ENCODE data around the gene C17orf100.

C17orf100 gene

GRCh38 chr17:6675201-6675825 lies 23.8 kb downstream of the C17orf100 start:
- no peak overlapping the region for H3K9ac ChIP-seq (ENCODE audit: low read depth, low read length)
- H3K27me3 ChIP-seq (ENCODE audit: insufficient read depth, low read length): no peaks in the 10 kb centered on the region
- H3K4me3 ChIP-seq (ENCODE audit: low read length): no peak overlapping the region
- no peaks in the 10 kb centered on the region for H3K9me3 ChIP-seq (ENCODE audit: insufficient read depth, low read depth, low read length)
- 0 out of 2 replicates have a peak, but pooled peaks cover 4% of the 10 kb centered on the region for H3K4me1 ChIP-seq (ENCODE audit: insufficient read depth, low read length)
- no peaks in the 10 kb centered on the region for H3K36me3 ChIP-seq (ENCODE audit: insufficient read depth, low read depth, low read length)
- no peak overlapping the region for H3K27ac ChIP-seq (ENCODE audit: low read length)

GRCh38 chr17:6676802-6677157 lies 25.2 kb downstream of the C17orf100 start:
- Histone ChIP-seq H3K9me3 (ENCODE audit: insufficient read depth, low read depth, low read length) (no peaks in the 10 kb centered on the region), H3K4me1 (ENCODE audit: insufficient read depth, low read length) (0 out of 2 replicates have a peak, but pooled peaks cover 4% of the 10 kb centered on the region), H3K27ac (ENCODE audit: low read length) (no peak overlapping the region)

GRCh38 chr17:6677158-6677831 lies 25.7 kb downstream of the C17orf100 start:
- Histone ChIP-seq H3K27ac (ENCODE audit: low read length) (no peak overlapping the region), H3K36me3 (ENCODE audit: insufficient read depth, low read depth, low read length) (no peaks in the 10 kb centered on the region), H3K9me3 (ENCODE audit: insufficient read depth, low read depth, low read length) (no peaks in the 10 kb centered on the region), H3K4me1 (ENCODE audit: insufficient read depth, low read length) (0 out of 2 replicates have a peak, but pooled peaks cover 4% of the 10 kb centered on the region), H3K4me3 (ENCODE audit: low read length) (no peak overlapping the region), H3K9ac (ENCODE audit: low read depth, low read length) (no peak overlapping the region), H3K27me3 (ENCODE audit: insufficient read depth, low read length) (no peaks in the 10 kb centered on the region)

More at GRCh38 chr17:6676802-6677157, 25.2 kb downstream of the C17orf100 start:
- Histone ChIP-seq H3K9ac (ENCODE audit: low read depth, low read length) (no peak overlapping the region), H3K4me3 (ENCODE audit: low read length) (no peak overlapping the region), H3K27me3 (ENCODE audit: insufficient read depth, low read length) (no peaks in the 10 kb centered on the region), H3K36me3 (ENCODE audit: insufficient read depth, low read depth, low read length) (no peaks in the 10 kb centered on the region)

GRCh38 chr17:6677946-6678345 lies 26.4 kb downstream of the C17orf100 start:
- Histone ChIP-seq H3K27ac (ENCODE audit: low read length) (no peak overlapping the region), H3K4me3 (ENCODE audit: low read length) (no peak overlapping the region), H3K9ac (ENCODE audit: low read depth, low read length) (no peak overlapping the region), H3K4me1 (ENCODE audit: insufficient read depth, low read length) (0 out of 2 replicates have a peak, but pooled peaks cover 4% of the 10 kb centered on the region), H3K9me3 (ENCODE audit: insufficient read depth, low read depth, low read length) (no peaks in the 10 kb centered on the region), H3K36me3 (ENCODE audit: insufficient read depth, low read depth, low read length) (no peaks in the 10 kb centered on the region), H3K27me3 (ENCODE audit: insufficient read depth, low read length) (no peaks in the 10 kb centered on the region)

GRCh38 chr17:6679241-6679640 lies 27.7 kb downstream of the C17orf100 start:
- Histone ChIP-seq H3K27ac (ENCODE audit: low read length) (no peak overlapping the region), H3K27me3 (ENCODE audit: insufficient read depth, low read length) (no peaks in the 10 kb centered on the region), H3K4me1 (ENCODE audit: insufficient read depth, low read length) (0 out of 2 replicates have a peak, but pooled peaks cover 4% of the 10 kb centered on the region)

GRCh38 chr17:6681176-6681575 lies 29.6 kb downstream of the C17orf100 start:
- Histone ChIP-seq H3K9me3 (ENCODE audit: insufficient read depth, low read depth, low read length) (no peaks in the 10 kb centered on the region), H3K36me3 (ENCODE audit: insufficient read depth, low read depth, low read length) (no peaks in the 10 kb centered on the region), H3K4me3 (ENCODE audit: low read length) (no peak overlapping the region), H3K27me3 (ENCODE audit: insufficient read depth, low read length) (no peaks in the 10 kb centered on the region), H3K4me1 (ENCODE audit: insufficient read depth, low read length) (no peaks in the 10 kb centered on the region), H3K27ac (ENCODE audit: low read length) (no peak overlapping the region), H3K9ac (ENCODE audit: low read depth, low read length) (no peak overlapping the region)

More at GRCh38 chr17:6679241-6679640, 27.7 kb downstream of the C17orf100 start:
- H3K4me3 ChIP-seq (ENCODE audit: low read length): no peak overlapping the region
- H3K9me3 ChIP-seq (ENCODE audit: insufficient read depth, low read depth, low read length): no peaks in the 10 kb centered on the region
- no peak overlapping the region for H3K9ac ChIP-seq (ENCODE audit: low read depth, low read length)
- H3K36me3 ChIP-seq (ENCODE audit: insufficient read depth, low read depth, low read length): no peaks in the 10 kb centered on the region

GRCh38 chr17:6681671-6682070 lies 30.1 kb downstream of the C17orf100 start:
- Histone ChIP-seq H3K4me3 (ENCODE audit: low read length) (no peak overlapping the region), H3K4me1 (ENCODE audit: insufficient read depth, low read length) (no peaks in the 10 kb centered on the region), H3K27ac (ENCODE audit: low read length) (no peak overlapping the region), H3K9me3 (ENCODE audit: insufficient read depth, low read depth, low read length) (no peaks in the 10 kb centered on the region), H3K36me3 (ENCODE audit: insufficient read depth, low read depth, low read length) (no peaks in the 10 kb centered on the region), H3K27me3 (ENCODE audit: insufficient read depth, low read length) (no peaks in the 10 kb centered on the region), H3K9ac (ENCODE audit: low read depth, low read length) (no peak overlapping the region)

- Histone ChIP-seq H3K9me3 (ENCODE audit: insufficient read depth, low read depth, low read length) (no peaks in the 10 kb centered on the region), H3K27me3 (ENCODE audit: insufficient read depth, low read length) (no peaks in the 10 kb centered on the region; the same call in 1 of the 2 replicates), H3K9ac (ENCODE audit: low read depth, low read length) (no peak overlapping the region), H3K4me3 (ENCODE audit: low read length) (no peak overlapping the region), H3K27ac (ENCODE audit: low read length) (no peak overlapping the region), H3K4me1 (ENCODE audit: insufficient read depth, low read length) (no peaks in the 10 kb centered on the region), H3K36me3 (ENCODE audit: insufficient read depth, low read depth, low read length) (no peaks in the 10 kb centered on the region)
Observed at GRCh38 chr17:6682339-6682738, 30.8 kb downstream of the C17orf100 start.

GRCh38 chr17:6683081-6683684 lies 31.6 kb downstream of the C17orf100 start:
- Histone ChIP-seq H3K9ac (ENCODE audit: low read depth, low read length) (no peak overlapping the region), H3K9me3 (ENCODE audit: insufficient read depth, low read depth, low read length) (no peaks in the 10 kb centered on the region), H3K36me3 (ENCODE audit: insufficient read depth, low read depth, low read length) (no peaks in the 10 kb centered on the region), H3K4me3 (ENCODE audit: low read length) (no peak overlapping the region), H3K27me3 (ENCODE audit: insufficient read depth, low read length) (no peaks in the 10 kb centered on the region; the same call in 1 of the 2 replicates), H3K4me1 (ENCODE audit: insufficient read depth, low read length) (no peaks in the 10 kb centered on the region), H3K27ac (ENCODE audit: low read length) (no peak overlapping the region)

GRCh38 chr17:6683730-6684459 lies 32.3 kb downstream of the C17orf100 start:
- Histone ChIP-seq H3K9ac (ENCODE audit: low read depth, low read length) (no peak overlapping the region), H3K4me1 (ENCODE audit: insufficient read depth, low read length) (no peaks in the 10 kb centered on the region), H3K4me3 (ENCODE audit: low read length) (no peak overlapping the region), H3K27ac (ENCODE audit: low read length) (no peak overlapping the region), H3K9me3 (ENCODE audit: insufficient read depth, low read depth, low read length) (no peaks in the 10 kb centered on the region), H3K36me3 (ENCODE audit: insufficient read depth, low read depth, low read length) (no peaks in the 10 kb centered on the region), H3K27me3 (ENCODE audit: insufficient read depth, low read length) (no peaks in the 10 kb centered on the region; the same call in 1 of the 2 replicates)

GRCh38 chr17:6684460-6684783 lies 32.9 kb downstream of the C17orf100 start:
- Histone ChIP-seq H3K9me3 (ENCODE audit: insufficient read depth, low read depth, low read length) (no peaks in the 10 kb centered on the region), H3K4me1 (ENCODE audit: insufficient read depth, low read length) (no peaks in the 10 kb centered on the region), H3K27ac (ENCODE audit: low read length) (no peak overlapping the region), H3K36me3 (ENCODE audit: insufficient read depth, low read depth, low read length) (no peaks in the 10 kb centered on the region), H3K4me3 (ENCODE audit: low read length) (no peak overlapping the region), H3K9ac (ENCODE audit: low read depth, low read length) (no peak overlapping the region), H3K27me3 (ENCODE audit: insufficient read depth, low read length) (no peaks in the 10 kb centered on the region; the same call in 1 of the 2 replicates)
